Pancreas (tissue), 10 donors: ENCODE measurements around the gene CYSTM1. TPM values are rescaled to one million over a fixed set of nuclear protein-coding genes. Genes with fewer than 3 reads are reported as not detected.

Experiments used
- ATAC-seq, 4 donors: fragments of 200-7000 bp; cut with Tn5 transposase; one replicate each; pipeline versions ENCODE4 v1.8.0 to v1.9.1; 2020; ENCODE audit warnings: mild to moderate bottlenecking in 4 of 4, moderate library complexity in 4 of 4
- DNase-seq, 6 donors: peaks; one replicate each; pipeline ENCODE4 v3.0.0-alpha.2; 2020
- FAIRE-seq: peaks from 2 replicates; lab custom pipeline; 2012; peaks lifted over from hg19 to GRCh38; lab: Jason Lieb, UNC
- H3K27ac ChIP-seq, 4 donors: fragments of 200-600 bp; sonication (generic); 1 replicate in 3 of 4; 2 replicates in 1 of 4; pipeline versions ENCODE4 v1.5.0 to v1.8.0; 2020
- H3K27me3 ChIP-seq, 4 donors: fragments of 200-600 bp; one replicate each; pipeline ENCODE4 v1.8.0; 2021
- H3K36me3 ChIP-seq, 3 donors: fragments of 200-600 bp; sonication (generic) in 1 of 3; one replicate each; pipeline versions ENCODE4 v1.5.0 to v1.8.0; 2020 to 2021
- H3K4me1 ChIP-seq, 3 donors: fragments of 200-600 bp; one replicate each; pipeline ENCODE4 v1.8.0; 2021
- H3K4me3 ChIP-seq, 4 donors: fragments of 200-600 bp; sonication (generic) in 2 of 4; one replicate each; pipeline versions ENCODE4 v1.5.0 to v1.8.0; 2020 to 2021
- H3K9me3 ChIP-seq, 4 donors: fragments of 200-600 bp; one replicate each; pipeline ENCODE4 v1.8.0; 2021
- CTCF ChIP-seq, 4 donors: fragments of 200-600 bp; sonication (generic) in 3 of 4; IDR thresholded peaks; one replicate each; pipeline versions ENCODE4 v1.5.0 to v1.8.0; 2021; ENCODE audit warnings: antibody characterized with exemption in 4 of 4
- WGBS, 2 donors: extraction: QIAGEN DNeasy Blood & Tissue Kit; methylation state at CpG; one replicate each; pipeline ENCODE4 v1.1.7; 2013; 5-methylcytosine and 5-hydroxymethylcytosine counted together
- intact Hi-C, 3 donors: fragments of 100-400 bp; cut with DNase I; formaldehyde crosslinking; loops; one replicate each; pipeline versions ENCODE4 v1.11.1 to v1.14.2; 2022
- polyA plus RNA-seq, 2 donors: library from polyadenylated mRNA; stranded (reverse); fragments of 200-250 nt; gene quantifications; one replicate each; pipeline ENCODE4 v1.2.3, GENCODE V29; 2013
- total RNA-seq, 6 donors: library from RNA; stranded (reverse); fragmentation: NEBNext Ultra II Directional in 4 of 6; extraction: Animal tissue kit (Norgen Biotek cat#: 25700) in 4 of 6; gene quantifications; one replicate each; pipeline versions ENCODE4 v1.2.1 to v1.2.4, GENCODE V29; 2021 to 2023
- donor health status: healthy with polysubstance abuse.
- donor health status: DM: no; HTN: no; CAD: no; lungs with moderate emphysema.
- donor health status: DM: no; HTN: no; CAD: no.
- donor health status: control.
- donor health status: control.
- donor health status: Bipolar disorder and iron deficiency.
- donor health status: DM: yes; HTN: yes; CAD: no.
- donor health status: DM: no; HTN: no; CAD: no.
- donor health status: DM: no; HTN: no; CAD: no.
- donor health status: DM: yes; HTN: yes; CAD: no.

Gene CYSTM1
- total and polyA plus RNA-seq, 8 donors, result 30.2 to 185 (median 52.8) TPM

- ATAC-seq (peak in 3 of 4 donors; percentile 38 to 58 (median 45)), DNase-seq (no peak), FAIRE-seq (no peak)
- Histone ChIP-seq H3K27ac (no peak overlapping the region), H3K4me1 (peaks cover 0 to 3% (median 0%) of the 10 kb centered on the region in 3 donors), H3K9me3 (no peaks in the 10 kb centered on the region), H3K36me3 (no peaks in the 10 kb centered on the region), H3K4me3 (no peak overlapping the region), H3K27me3 (no peaks in the 10 kb centered on the region)
- 76 to 78% methylated on average over 7 of the region's 7 CpGs for WGBS, 2 donors
- no peak for TF ChIP-seq CTCF (IDR thresholded peaks at IDR 0.05)
- intact Hi-C loops, result no loop called here
These were observed 53.4 kb downstream of the CYSTM1 start for GRCh38 chr5:140228364-140228837.

- ATAC-seq, result no peak
- H3K36me3 ChIP-seq, result no peaks in the 10 kb centered on the region
- TF ChIP-seq CTCF (IDR thresholded peaks at IDR 0.05), result no peak
- intact Hi-C loops, result loop anchor here in 1 of 3 donors (10.0 kb wide), 1 partner anchor 134 kb away; the partner anchor contains the start of gene SLC4A9
- H3K4me1 ChIP-seq, result no peaks in the 10 kb centered on the region
- no peak for DNase-seq
- no peak overlapping the region for H3K27ac ChIP-seq
- H3K27me3 ChIP-seq, result no peaks in the 10 kb centered on the region
- no peak for FAIRE-seq
- no peak overlapping the region for H3K4me3 ChIP-seq
- WGBS, 2 donors, result 97 to 99% methylated on average over 1 of the region's 1 CpG
- no peaks in the 10 kb centered on the region for H3K9me3 ChIP-seq
These were observed 55.4 kb downstream of the CYSTM1 start for GRCh38 chr5:140230373-140230772.

DNA sequence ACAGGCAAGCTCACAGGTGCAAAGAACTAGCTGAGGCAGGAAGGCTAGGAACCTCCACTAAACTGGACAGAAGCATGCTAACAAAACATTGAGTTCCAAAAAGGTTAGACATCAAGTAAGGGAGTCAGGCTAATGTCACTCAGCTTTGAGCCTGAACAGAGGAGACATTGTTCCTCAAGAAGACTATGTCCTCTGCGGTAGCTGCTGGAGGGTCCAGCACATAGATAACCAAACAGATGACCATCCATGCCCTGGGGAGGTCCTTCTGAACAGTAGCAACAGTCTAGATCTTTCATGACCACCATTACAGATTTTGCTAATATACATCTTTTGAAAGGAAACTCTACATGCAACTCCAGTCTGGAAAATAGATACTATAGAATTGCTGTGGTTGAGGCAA, 57.7 kb downstream of the CYSTM1 start:
- no peak overlapping the region for H3K4me3 ChIP-seq
- 69 to 95% methylated on average over 1 of the region's 1 CpG for whole genome bisulfite sequencing, 2 donors
- TF ChIP-seq CTCF (IDR thresholded peaks at IDR 0.05), result no peak
- intact Hi-C loops, result loop anchor here in 1 of 3 donors (10.0 kb wide), 1 partner anchor 132 kb away; the partner anchor contains the start of gene SLC4A9
- H3K4me1 ChIP-seq, result no peaks in the 10 kb centered on the region
- H3K9me3 ChIP-seq, result no peaks in the 10 kb centered on the region
- no peaks in the 10 kb centered on the region for H3K27me3 ChIP-seq
- ATAC-seq (no peak), DNase-seq (no peak), FAIRE-seq (no peak)
- no peaks in the 10 kb centered on the region for H3K36me3 ChIP-seq
- no peak overlapping the region for H3K27ac ChIP-seq

GRCh38 chr5:140234377-140234989, 59.5 kb downstream of the CYSTM1 start:
- intact Hi-C loops, result loop anchor here in 1 of 3 donors (10.0 kb wide), 1 partner anchor 130 kb away; the partner anchor contains the start of gene SLC4A9
- H3K27ac ChIP-seq, result no peak overlapping the region
- no peaks in the 10 kb centered on the region for H3K36me3 ChIP-seq
- DNase-seq (no peak), FAIRE-seq (no peak), ATAC-seq (no peak)
- H3K9me3 ChIP-seq, result no peaks in the 10 kb centered on the region
- TF ChIP-seq CTCF (IDR thresholded peaks at IDR 0.05), result no peak
- H3K4me3 ChIP-seq, result no peak overlapping the region
- 95 to 96% methylated on average over 4 of the region's 4 CpGs for WGBS, 2 donors
- no peaks in the 10 kb centered on the region for H3K27me3 ChIP-seq
- H3K4me1 ChIP-seq, result no peaks in the 10 kb centered on the region
